ENCODE results near the gene MAP3K21.

GRCh38 chr1:233368106-233368788 is 40.7 kb downstream of the MAP3K21 start:
- no peak for TF ChIP-seq CTCF (IDR thresholded peaks at IDR 0.05; ENCODE audit: poor library complexity, severe bottlenecking)
- no peak for TF ChIP-seq RAD21 (conservative IDR thresholded peaks at IDR 0.05)
- TF ChIP-seq POLR2AphosphoS5 (IDR thresholded peaks at IDR 0.05): no peak
- TF ChIP-seq EZH2 (IDR thresholded peaks at IDR 0.05; ENCODE audit: borderline replicate concordance, insufficient read depth, low read length, poor library complexity, severe bottlenecking): no peak
- TF ChIP-seq, protein P1, sequence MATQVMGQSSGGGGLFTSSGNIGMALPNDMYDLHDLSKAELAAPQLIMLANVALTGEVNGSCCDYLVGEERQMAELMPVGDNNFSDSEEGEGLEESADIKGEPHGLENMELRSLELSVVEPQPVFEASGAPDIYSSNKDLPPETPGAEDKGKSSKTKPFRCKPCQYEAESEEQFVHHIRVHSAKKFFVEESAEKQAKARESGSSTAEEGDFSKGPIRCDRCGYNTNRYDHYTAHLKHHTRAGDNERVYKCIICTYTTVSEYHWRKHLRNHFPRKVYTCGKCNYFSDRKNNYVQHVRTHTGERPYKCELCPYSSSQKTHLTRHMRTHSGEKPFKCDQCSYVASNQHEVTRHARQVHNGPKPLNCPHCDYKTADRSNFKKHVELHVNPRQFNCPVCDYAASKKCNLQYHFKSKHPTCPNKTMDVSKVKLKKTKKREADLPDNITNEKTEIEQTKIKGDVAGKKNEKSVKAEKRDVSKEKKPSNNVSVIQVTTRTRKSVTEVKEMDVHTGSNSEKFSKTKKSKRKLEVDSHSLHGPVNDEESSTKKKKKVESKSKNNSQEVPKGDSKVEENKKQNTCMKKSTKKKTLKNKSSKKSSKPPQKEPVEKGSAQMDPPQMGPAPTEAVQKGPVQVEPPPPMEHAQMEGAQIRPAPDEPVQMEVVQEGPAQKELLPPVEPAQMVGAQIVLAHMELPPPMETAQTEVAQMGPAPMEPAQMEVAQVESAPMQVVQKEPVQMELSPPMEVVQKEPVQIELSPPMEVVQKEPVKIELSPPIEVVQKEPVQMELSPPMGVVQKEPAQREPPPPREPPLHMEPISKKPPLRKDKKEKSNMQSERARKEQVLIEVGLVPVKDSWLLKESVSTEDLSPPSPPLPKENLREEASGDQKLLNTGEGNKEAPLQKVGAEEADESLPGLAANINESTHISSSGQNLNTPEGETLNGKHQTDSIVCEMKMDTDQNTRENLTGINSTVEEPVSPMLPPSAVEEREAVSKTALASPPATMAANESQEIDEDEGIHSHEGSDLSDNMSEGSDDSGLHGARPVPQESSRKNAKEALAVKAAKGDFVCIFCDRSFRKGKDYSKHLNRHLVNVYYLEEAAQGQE (IDR thresholded peaks at IDR 0.05; ENCODE audit: borderline replicate concordance): no peak
- TF ChIP-seq MXI1 (conservative IDR thresholded peaks at IDR 0.05; ENCODE audit: poor library complexity, severe bottlenecking): no peak
- no peak for TF ChIP-seq SMC3 (conservative IDR thresholded peaks at IDR 0.05; ENCODE audit: poor library complexity)

Data from neural cell (in vitro differentiated cells).